ENCODE data around the gene ATP2B1.

DNA sequence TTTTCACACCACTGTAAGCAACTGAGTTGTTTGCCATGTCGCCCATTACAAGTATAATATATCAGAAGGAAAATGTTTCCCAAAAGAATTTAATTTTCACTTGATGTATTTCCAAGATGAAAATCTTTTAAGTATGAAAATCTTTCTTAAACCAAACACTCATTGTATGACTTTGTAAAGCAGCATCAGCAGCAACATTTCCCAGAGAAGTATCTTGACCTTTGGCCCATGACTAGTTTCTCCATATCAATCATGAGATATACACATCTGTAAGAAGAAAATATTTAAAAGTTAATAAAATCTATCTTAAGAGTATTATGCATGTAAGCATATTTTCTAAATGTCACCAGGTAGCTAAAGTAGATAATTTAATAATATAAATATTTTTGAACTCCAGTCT, 52.8 kb downstream of the ATP2B1 start:
- TF ChIP-seq, protein P1, sequence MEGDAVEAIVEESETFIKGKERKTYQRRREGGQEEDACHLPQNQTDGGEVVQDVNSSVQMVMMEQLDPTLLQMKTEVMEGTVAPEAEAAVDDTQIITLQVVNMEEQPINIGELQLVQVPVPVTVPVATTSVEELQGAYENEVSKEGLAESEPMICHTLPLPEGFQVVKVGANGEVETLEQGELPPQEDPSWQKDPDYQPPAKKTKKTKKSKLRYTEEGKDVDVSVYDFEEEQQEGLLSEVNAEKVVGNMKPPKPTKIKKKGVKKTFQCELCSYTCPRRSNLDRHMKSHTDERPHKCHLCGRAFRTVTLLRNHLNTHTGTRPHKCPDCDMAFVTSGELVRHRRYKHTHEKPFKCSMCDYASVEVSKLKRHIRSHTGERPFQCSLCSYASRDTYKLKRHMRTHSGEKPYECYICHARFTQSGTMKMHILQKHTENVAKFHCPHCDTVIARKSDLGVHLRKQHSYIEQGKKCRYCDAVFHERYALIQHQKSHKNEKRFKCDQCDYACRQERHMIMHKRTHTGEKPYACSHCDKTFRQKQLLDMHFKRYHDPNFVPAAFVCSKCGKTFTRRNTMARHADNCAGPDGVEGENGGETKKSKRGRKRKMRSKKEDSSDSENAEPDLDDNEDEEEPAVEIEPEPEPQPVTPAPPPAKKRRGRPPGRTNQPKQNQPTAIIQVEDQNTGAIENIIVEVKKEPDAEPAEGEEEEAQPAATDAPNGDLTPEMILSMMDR (conservative IDR thresholded peaks at IDR 0.05; ENCODE audit: low read depth, low read length) = no peak
- TF ChIP-seq EZH2 (IDR thresholded peaks at IDR 0.05; ENCODE audit: low read length, unreplicated experiment) = no peak
